HFF-Myc (cell line): ENCODE data around the gene GLOD5.

Experiments used
- DNase-seq: peaks from one replicate; pipeline ENCODE4 v3.0.0-alpha.2; 2011; ENCODE audit warnings: low read depth; ENCODE audit errors: extremely low read depth
- H3K4me3 ChIP-seq: replicated peaks from 2 replicates; pipeline ENCODE4 v1.5.1; 2011; ENCODE audit warnings: low read depth, mild to moderate bottlenecking, control low read depth, low read length
- CTCF ChIP-seq: IDR thresholded peaks from 2 replicates; pipeline ENCODE4 v1.5.1; 2012; ENCODE audit warnings: mild to moderate bottlenecking, low read depth, low read length, control low read depth; ENCODE audit errors: missing control alignments

The GLOD5 gene

GRCh38 chrX:48737213-48737938 is 24.2 kb upstream of the GLOD5 start:
- TF ChIP-seq CTCF: no peak
- peak; percentile 95 for DNase-seq
- H3K4me3 ChIP-seq: peak overlapping the region; percentile 54

- no peak for TF ChIP-seq CTCF
- no peak for DNase-seq
- peak overlapping the region; percentile 54 for H3K4me3 ChIP-seq
These were observed 23.6 kb upstream of the GLOD5 start for GRCh38 chrX:48737940-48738339.

GRCh38 chrX:48741834-48742233 is 19.7 kb upstream of the GLOD5 start:
- no peak for TF ChIP-seq CTCF
- DNase-seq: no peak
- no peak overlapping the region for H3K4me3 ChIP-seq

GRCh38 chrX:48745222-48745621 is 16.3 kb upstream of the GLOD5 start:
- no peak for DNase-seq
- no peak overlapping the region for H3K4me3 ChIP-seq
- no peak for TF ChIP-seq CTCF

- no peak for DNase-seq
- TF ChIP-seq CTCF: no peak
These were observed 14.0 kb upstream of the GLOD5 start for GRCh38 chrX:48747415-48748016.

GRCh38 chrX:48749182-48749581 is 12.4 kb upstream of the GLOD5 start:
- no peak for TF ChIP-seq CTCF
- no peak for DNase-seq
- no peak overlapping the region for H3K4me3 ChIP-seq

More at GRCh38 chrX:48747415-48748016, 14.0 kb upstream of the GLOD5 start:
- no peak overlapping the region for H3K4me3 ChIP-seq
